OCI-LY1 (cell line): ENCODE data around the gene S1PR4.

Experiments used
- H2AFZ ChIP-seq: fragments of 200-600 bp; sonication (generic), shearing (Covaris generic); 2 replicates; pipeline ENCODE4 v1.6.0; 2014; ENCODE audit warnings: antibody characterized with exemption, mild to moderate bottlenecking, low read length
- H3F3A ChIP-seq: fragments of 200-600 bp; sonication (generic), shearing (Covaris generic); 2 replicates; pipeline ENCODE4 v1.6.0; 2014; ENCODE audit warnings: mild to moderate bottlenecking, antibody characterized with exemption, low read length, moderate library complexity; ENCODE audit not compliant: insufficient read depth
- H3K27ac ChIP-seq: fragments of 200-600 bp; sonication (generic); 2 replicates; pipeline ENCODE4 v1.5.1; 2014; ENCODE audit warnings: low read length, mixed run types, mild to moderate bottlenecking, low read depth; ENCODE audit not compliant: poor library complexity, severe bottlenecking
- H3K27me3 ChIP-seq: fragments of 200-600 bp; sonication (generic); 2 replicates; pipeline ENCODE4 v1.6.0; 2014; ENCODE audit warnings: antibody characterized with exemption, mild to moderate bottlenecking, low read length, moderate library complexity; ENCODE audit not compliant: insufficient read depth
- H3K36me3 ChIP-seq: fragments of 200-600 bp; sonication (generic); 2 replicates; pipeline ENCODE4 v1.6.1; 2014; ENCODE audit warnings: mild to moderate bottlenecking, antibody characterized with exemption, low read length, moderate library complexity, mixed read lengths; ENCODE audit not compliant: insufficient read depth
- H3K4me1 ChIP-seq: fragments of 200-600 bp; sonication (generic); 2 replicates; pipeline ENCODE4 v1.5.1; 2014; ENCODE audit warnings: mild to moderate bottlenecking, low read length, moderate library complexity; ENCODE audit not compliant: insufficient read depth, severe bottlenecking
- H3K4me2 ChIP-seq: fragments of 200-600 bp; sonication (generic), shearing (Covaris generic); 2 replicates; pipeline ENCODE4 v1.6.1; 2014; ENCODE audit warnings: low read length
- H3K4me3 ChIP-seq: fragments of 200-600 bp; sonication (generic); 2 replicates; pipeline ENCODE4 v1.5.1; 2014; ENCODE audit warnings: low read length, low read depth, mild to moderate bottlenecking, mixed read lengths; ENCODE audit not compliant: poor library complexity, severe bottlenecking
- H3K79me2 ChIP-seq: fragments of 200-600 bp; shearing (Covaris generic); 2 replicates; pipeline ENCODE4 v1.6.1; 2016; ENCODE audit warnings: mixed run types, low read length, mixed read lengths; ENCODE audit not compliant: insufficient read depth
- H3K9ac ChIP-seq: fragments of 200-600 bp; sonication (generic), shearing (Covaris generic); 2 replicates; pipeline ENCODE4 v1.6.1; 2014; ENCODE audit warnings: mild to moderate bottlenecking, low read length, mixed read lengths
- H3K9me2 ChIP-seq: fragments of 200-600 bp; sonication (generic), shearing (Covaris generic); 2 replicates; pipeline ENCODE4 v1.6.1; 2014; ENCODE audit warnings: low read depth, mild to moderate bottlenecking, low read length, mixed read lengths
- H3K9me3 ChIP-seq: fragments of 200-600 bp; shearing (Covaris generic); 2 replicates; pipeline ENCODE4 v1.6.1; 2014; ENCODE audit warnings: low read length, mixed read lengths
- H4K20me1 ChIP-seq: fragments of 200-600 bp; sonication (generic), shearing (Covaris generic); 2 replicates; pipeline ENCODE4 v1.6.0; 2016; ENCODE audit warnings: mild to moderate bottlenecking, low read length; ENCODE audit not compliant: insufficient read depth
- EZH2 ChIP-seq: fragments of 200-600 bp; sonication (generic), shearing (Covaris generic); IDR thresholded peaks from 2 replicates; pipeline ENCODE4 v1.8.0; 2017; ENCODE audit warnings: borderline replicate concordance, mixed run types, mild to moderate bottlenecking, antibody characterized with exemption, low read length, moderate library complexity, mixed read lengths
- TF ChIP-seq, protein P1 (sequence below): fragments of 200-600 bp; sonication (generic), shearing (Covaris generic); IDR thresholded peaks from 2 replicates; pipeline ENCODE4 v1.5.1; 2017; ENCODE audit warnings: mild to moderate bottlenecking, antibody characterized with exemption, low read length, moderate library complexity, mixed read lengths

Gene S1PR4

GRCh38 chr19:3188627-3189596 lies 10.3 kb downstream of the S1PR4 start:
- Histone ChIP-seq H3K27ac (no peak overlapping the region), H2AFZ (no peak overlapping the region), H3K36me3 (peaks cover 25% of the 10 kb centered on the region), H3K4me1 (peaks cover 25% of the 10 kb centered on the region), H3K9ac (no peak overlapping the region), H3F3A (no peaks in the 10 kb centered on the region), H3K79me2 (peaks cover 36% of the 10 kb centered on the region), H3K4me3 (no peak overlapping the region), H3K27me3 (no peaks in the 10 kb centered on the region), H4K20me1 (no peaks in the 10 kb centered on the region), H3K4me2 (no peak overlapping the region), H3K9me3 (no peaks in the 10 kb centered on the region), H3K9me2 (no peaks in the 10 kb centered on the region)
- TF ChIP-seq, protein P1, sequence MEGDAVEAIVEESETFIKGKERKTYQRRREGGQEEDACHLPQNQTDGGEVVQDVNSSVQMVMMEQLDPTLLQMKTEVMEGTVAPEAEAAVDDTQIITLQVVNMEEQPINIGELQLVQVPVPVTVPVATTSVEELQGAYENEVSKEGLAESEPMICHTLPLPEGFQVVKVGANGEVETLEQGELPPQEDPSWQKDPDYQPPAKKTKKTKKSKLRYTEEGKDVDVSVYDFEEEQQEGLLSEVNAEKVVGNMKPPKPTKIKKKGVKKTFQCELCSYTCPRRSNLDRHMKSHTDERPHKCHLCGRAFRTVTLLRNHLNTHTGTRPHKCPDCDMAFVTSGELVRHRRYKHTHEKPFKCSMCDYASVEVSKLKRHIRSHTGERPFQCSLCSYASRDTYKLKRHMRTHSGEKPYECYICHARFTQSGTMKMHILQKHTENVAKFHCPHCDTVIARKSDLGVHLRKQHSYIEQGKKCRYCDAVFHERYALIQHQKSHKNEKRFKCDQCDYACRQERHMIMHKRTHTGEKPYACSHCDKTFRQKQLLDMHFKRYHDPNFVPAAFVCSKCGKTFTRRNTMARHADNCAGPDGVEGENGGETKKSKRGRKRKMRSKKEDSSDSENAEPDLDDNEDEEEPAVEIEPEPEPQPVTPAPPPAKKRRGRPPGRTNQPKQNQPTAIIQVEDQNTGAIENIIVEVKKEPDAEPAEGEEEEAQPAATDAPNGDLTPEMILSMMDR: no peak
- no peak for TF ChIP-seq EZH2

DNA sequence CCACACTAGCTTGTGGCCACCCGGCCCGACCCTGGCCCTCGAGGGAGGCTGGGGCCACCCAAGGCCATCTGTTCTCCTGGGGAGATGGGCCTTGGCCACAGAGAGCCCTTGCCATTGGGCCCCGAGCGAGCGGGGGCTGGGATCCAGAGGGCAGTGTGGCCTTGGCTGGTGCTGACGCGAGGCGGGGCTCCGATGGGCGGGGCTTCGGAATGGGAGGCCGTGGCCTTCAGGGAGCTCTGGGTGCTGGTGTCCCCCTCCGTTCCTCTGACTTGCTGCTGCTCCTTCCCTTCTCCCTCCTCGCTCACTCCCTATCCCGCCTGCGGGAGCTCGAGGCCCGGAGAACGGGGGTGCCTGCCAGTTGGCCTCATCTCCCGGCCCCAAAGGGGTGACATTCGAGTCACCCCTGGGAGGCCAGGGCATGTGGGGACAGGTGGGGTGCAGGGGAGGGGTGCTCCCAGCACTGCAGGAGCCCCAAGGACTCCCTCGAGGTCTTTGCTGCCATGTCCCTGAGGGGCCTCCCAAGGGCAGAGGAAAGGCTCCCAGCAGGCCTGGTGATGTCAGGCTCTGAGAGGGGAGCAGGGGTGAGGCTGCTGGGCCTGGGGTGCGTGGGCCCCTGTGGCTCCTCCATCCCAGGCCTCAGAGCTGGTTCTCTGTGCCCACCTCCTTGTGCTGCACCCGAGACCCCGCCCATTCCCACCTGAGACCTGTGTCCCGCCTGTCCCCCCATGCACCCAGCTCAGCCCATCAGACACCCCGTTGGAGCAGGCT lies 11.3 kb downstream of the S1PR4 start:
- Histone ChIP-seq H3K79me2 (peaks cover 36% of the 10 kb centered on the region), H3F3A (no peaks in the 10 kb centered on the region), H3K4me1 (peaks cover 18% of the 10 kb centered on the region), H3K9me3 (no peaks in the 10 kb centered on the region), H3K36me3 (peaks cover 33% of the 10 kb centered on the region), H2AFZ (no peak overlapping the region), H3K9ac (no peak overlapping the region), H3K27me3 (no peaks in the 10 kb centered on the region), H3K27ac (no peak overlapping the region), H3K9me2 (no peaks in the 10 kb centered on the region), H3K4me3 (no peak overlapping the region), H3K4me2 (no peak overlapping the region), H4K20me1 (no peaks in the 10 kb centered on the region)
- TF ChIP-seq, protein P1: no peak
- no peak for TF ChIP-seq EZH2

GRCh38 chr19:3190470-3190770 lies 11.9 kb downstream of the S1PR4 start:
- Histone ChIP-seq H3K79me2 (peaks cover 36% of the 10 kb centered on the region), H3K36me3 (peaks cover 33% of the 10 kb centered on the region), H3K4me2 (no peak overlapping the region), H4K20me1 (no peaks in the 10 kb centered on the region), H3K27me3 (no peaks in the 10 kb centered on the region), H2AFZ (no peak overlapping the region), H3K9me2 (no peaks in the 10 kb centered on the region), H3K9ac (no peak overlapping the region), H3F3A (no peaks in the 10 kb centered on the region), H3K9me3 (no peaks in the 10 kb centered on the region), H3K4me3 (no peak overlapping the region), H3K27ac (no peak overlapping the region), H3K4me1 (peaks cover 17% of the 10 kb centered on the region)
- TF ChIP-seq, protein P1: no peak
- no peak for TF ChIP-seq EZH2
